ENCODE measurements around the gene OVOL3.
"Not testable (repeated sequence)": the region's sequence is repeated elsewhere in the genome, so short reads cannot be mapped to it uniquely, and the experiment has no call there.

Gene OVOL3

GRCh38 chr19:36101550-36102327 lies 9.2 kb upstream of the OVOL3 start:
- FAIRE-seq = no peak

GRCh38 chr19:36103040-36103626 lies 7.8 kb upstream of the OVOL3 start:
- no peak for FAIRE-seq

GRCh38 chr19:36103842-36104552 lies 6.9 kb upstream of the OVOL3 start:
- FAIRE-seq = no peak

- no peak for FAIRE-seq
Measured at GRCh38 chr19:36106441-36106840, 4.5 kb upstream of the OVOL3 start.

GRCh38 chr19:36106991-36107390 lies 4.0 kb upstream of the OVOL3 start:
- no peak for FAIRE-seq

- FAIRE-seq = no peak
Measured at GRCh38 chr19:36108684-36109083, 2.3 kb upstream of the OVOL3 start.

- no peak for FAIRE-seq
Measured at GRCh38 chr19:36111200-36111539, 227 bp downstream of the OVOL3 start.

GRCh38 chr19:36112678-36113077 lies 1.7 kb downstream of the OVOL3 start:
- no peak for FAIRE-seq

GRCh38 chr19:36113425-36113824 lies 2.5 kb downstream of the OVOL3 start:
- no peak for FAIRE-seq

- no peak for FAIRE-seq
Measured at GRCh38 chr19:36113894-36114720, 3.2 kb downstream of the OVOL3 start.

- peak; percentile 99 for FAIRE-seq
Measured at GRCh38 chr19:36114721-36115452, 3.9 kb downstream of the OVOL3 start, which contains the start of gene POLR2I. POLR2I (minus strand) TSS chr19:36114875; CDS start chr19:36114856, 19 bp downstream.

- FAIRE-seq = no peak
Measured at GRCh38 chr19:36115453-36116343, 4.8 kb downstream of the OVOL3 start, which contains the start of gene TBCB. TBCB (plus strand) TSS chr19:36115468; CDS start chr19:36115561, 93 bp downstream.

GRCh38 chr19:36116344-36116637 lies 5.3 kb downstream of the OVOL3 start:
- FAIRE-seq = no peak

GRCh38 chr19:36120092-36120983 lies 9.4 kb downstream of the OVOL3 start:
- no peak for FAIRE-seq

- FAIRE-seq = no peak
Measured at GRCh38 chr19:36120984-36121358, 10.0 kb downstream of the OVOL3 start.

- no peak for FAIRE-seq
Measured at GRCh38 chr19:36121486-36122124, 10.7 kb downstream of the OVOL3 start.

- no peak for FAIRE-seq
Measured at GRCh38 chr19:36125557-36125956, 14.6 kb downstream of the OVOL3 start.

- FAIRE-seq = no peak
Measured at GRCh38 chr19:36128392-36128736, 17.4 kb downstream of the OVOL3 start.

- FAIRE-seq = not testable (repeated sequence)
Measured at GRCh38 chr19:36131221-36131620, 20.3 kb downstream of the OVOL3 start.

- not testable (repeated sequence) for FAIRE-seq
Measured at GRCh38 chr19:36134867-36135266, 23.9 kb downstream of the OVOL3 start.

All from A204.1 (cell line).